Fibroblast of mammary gland (primary cell): ENCODE data around the gene CUL4B.
"Not testable (repeated sequence)": the region's sequence is repeated elsewhere in the genome, so short reads cannot be mapped to it uniquely, and the experiment has no call there.

ENCODE experiments used
- DNase-seq: peaks from one replicate; pipeline ENCODE4 v3.0.0-alpha.2; 2010; ENCODE audit warnings: low read depth
- H3K4me3 ChIP-seq: 2 replicates; pipeline ENCODE4 v1.5.1; 2011; ENCODE audit warnings: low read depth, mild to moderate bottlenecking, low read length, moderate library complexity; ENCODE audit not compliant: control insufficient read depth
- TF ChIP-seq, protein P1 (sequence below): conservative IDR thresholded peaks from 2 replicates; pipeline ENCODE4 v1.5.1; 2011; ENCODE audit warnings: low read depth, low read length, inconsistent platforms; ENCODE audit not compliant: control insufficient read depth, insufficient read depth

The CUL4B gene

DNA sequence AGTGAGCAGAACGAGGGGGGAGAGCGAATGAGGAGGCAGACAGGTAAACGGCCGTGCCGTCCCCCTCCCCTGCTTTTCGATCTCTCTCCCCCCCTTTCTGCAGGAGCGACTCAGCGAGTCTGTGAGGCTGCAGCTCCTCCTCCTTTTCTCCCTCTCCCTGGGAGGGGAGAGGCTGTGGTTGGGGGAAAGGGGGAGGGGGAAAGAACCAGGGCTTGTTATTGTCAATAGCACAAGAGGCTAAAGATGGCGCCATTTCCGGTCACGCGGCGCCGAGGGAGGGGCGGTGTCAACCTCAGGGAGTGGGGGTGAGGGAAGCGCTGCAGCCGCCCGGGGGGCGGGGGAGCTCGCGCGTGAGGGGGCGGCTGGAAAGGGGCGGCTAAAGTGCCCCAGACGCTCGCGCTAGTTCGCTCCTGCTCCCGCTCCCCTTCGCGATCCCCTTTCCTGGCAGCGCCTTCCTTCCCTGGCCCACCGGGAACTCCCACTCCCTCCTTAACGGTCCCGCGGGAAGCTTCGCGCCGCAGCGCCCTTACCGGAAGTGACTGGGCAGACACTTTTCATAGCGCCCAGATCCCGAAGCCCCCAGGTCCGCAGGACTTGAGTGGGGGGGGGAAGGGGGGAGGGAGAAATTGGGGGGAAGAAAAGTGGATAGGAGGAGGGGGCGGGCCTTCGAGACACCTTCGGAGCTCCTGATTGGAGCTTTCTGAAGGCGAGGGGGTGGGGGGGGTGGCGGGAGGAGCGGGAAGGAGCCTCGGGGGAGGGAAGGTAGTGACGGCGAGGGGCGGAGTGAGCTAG lies at the start of gene CUL4B:
TSS of gene CUL4B (minus strand) at position 121 of the 792 bp plus-strand sequence. CDS start 324 bp downstream, outside the sequence.
- peak within 1 kb of the TSS; percentile 63 for H3K4me3 ChIP-seq
- peak; percentile 93 for DNase-seq
- TF ChIP-seq, protein P1, sequence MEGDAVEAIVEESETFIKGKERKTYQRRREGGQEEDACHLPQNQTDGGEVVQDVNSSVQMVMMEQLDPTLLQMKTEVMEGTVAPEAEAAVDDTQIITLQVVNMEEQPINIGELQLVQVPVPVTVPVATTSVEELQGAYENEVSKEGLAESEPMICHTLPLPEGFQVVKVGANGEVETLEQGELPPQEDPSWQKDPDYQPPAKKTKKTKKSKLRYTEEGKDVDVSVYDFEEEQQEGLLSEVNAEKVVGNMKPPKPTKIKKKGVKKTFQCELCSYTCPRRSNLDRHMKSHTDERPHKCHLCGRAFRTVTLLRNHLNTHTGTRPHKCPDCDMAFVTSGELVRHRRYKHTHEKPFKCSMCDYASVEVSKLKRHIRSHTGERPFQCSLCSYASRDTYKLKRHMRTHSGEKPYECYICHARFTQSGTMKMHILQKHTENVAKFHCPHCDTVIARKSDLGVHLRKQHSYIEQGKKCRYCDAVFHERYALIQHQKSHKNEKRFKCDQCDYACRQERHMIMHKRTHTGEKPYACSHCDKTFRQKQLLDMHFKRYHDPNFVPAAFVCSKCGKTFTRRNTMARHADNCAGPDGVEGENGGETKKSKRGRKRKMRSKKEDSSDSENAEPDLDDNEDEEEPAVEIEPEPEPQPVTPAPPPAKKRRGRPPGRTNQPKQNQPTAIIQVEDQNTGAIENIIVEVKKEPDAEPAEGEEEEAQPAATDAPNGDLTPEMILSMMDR: no peak

DNA sequence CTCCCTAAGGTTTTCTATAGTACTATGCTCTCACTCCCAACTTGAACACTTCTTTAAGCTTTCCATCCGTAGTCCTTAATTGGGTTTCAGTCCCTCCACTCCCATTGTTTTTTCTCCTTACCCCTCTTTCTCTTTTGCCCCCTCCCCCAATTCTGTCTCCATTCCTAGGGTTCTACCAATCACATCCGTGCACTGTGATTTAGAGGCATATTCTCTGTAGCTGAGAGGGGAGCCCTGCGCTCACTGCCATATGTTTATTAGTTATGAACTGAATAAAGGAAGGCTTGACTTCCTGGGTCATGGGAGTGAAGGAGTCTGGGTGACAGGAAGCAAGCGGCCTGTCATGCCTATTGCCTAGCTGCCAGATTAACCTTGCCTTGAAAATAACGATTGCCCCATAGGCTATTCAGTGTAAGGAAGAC lies 43.6 kb upstream of the CUL4B start:
- H3K4me3 ChIP-seq: peak overlapping the region; percentile 78
- TF ChIP-seq, protein P1: no peak
- DNase-seq: peak; percentile 64

DNA sequence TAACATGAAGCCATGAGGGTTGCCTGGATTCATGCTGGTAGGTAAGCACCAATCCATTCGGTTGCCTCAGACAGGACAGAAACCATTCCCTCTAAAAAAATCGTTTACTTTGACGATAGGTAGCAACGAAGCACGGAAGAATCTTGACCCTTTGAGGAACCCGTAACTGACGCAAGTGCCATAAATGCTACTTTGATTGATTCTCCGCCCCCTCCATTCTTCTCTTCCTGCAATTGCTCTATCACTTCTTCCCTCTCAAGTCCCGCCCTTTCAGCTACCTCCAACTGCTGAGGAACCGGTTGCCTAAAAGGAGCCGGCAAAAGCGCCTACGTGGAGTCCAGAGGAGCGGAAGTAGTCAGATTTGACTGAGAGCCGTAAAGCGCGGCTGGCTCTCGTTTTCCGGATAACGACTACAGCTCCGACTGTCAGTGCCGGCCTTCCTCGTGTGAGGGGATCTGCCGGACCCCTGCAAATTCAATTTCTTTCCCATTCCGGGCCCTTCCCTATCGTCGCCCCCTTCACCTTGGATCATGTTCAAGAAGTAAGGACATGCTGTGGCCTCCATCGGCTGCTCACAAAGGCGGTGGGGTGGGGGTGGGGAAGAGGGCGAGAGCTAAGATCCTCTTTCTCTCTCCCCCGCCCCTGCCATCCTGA lies 43.1 kb upstream of the CUL4B start, which contains the start of gene MCTS1:
TSS of gene MCTS1 (plus strand) at position 395 of the 654 bp plus-strand sequence. CDS start at position 531, 136 bp downstream.
- DNase-seq: peak; percentile 96
- H3K4me3 ChIP-seq: peak within 1 kb of the TSS; percentile 78
- TF ChIP-seq, protein P1: no peak

DNA sequence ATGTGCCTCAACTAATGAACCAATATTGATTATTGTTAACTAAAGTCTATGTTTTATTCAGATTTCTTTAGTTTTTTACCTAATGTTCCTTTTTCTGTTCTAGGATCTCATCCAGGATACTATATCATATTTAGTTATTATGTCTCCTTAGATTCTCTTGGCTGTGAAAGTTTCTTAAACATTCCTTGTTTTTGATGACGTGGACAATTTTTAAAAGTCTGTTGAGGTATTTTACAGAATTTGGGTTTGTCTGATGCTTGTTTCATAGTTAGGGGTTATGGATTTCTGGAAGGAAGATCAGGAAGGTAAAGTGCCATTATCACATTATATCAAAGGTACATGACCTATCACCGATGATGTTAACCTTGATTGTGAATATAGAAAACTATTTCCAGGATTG lies 24.9 kb upstream of the CUL4B start:
- no peak overlapping the region for H3K4me3 ChIP-seq
- TF ChIP-seq, protein P1: no peak
- no peak for DNase-seq

DNA sequence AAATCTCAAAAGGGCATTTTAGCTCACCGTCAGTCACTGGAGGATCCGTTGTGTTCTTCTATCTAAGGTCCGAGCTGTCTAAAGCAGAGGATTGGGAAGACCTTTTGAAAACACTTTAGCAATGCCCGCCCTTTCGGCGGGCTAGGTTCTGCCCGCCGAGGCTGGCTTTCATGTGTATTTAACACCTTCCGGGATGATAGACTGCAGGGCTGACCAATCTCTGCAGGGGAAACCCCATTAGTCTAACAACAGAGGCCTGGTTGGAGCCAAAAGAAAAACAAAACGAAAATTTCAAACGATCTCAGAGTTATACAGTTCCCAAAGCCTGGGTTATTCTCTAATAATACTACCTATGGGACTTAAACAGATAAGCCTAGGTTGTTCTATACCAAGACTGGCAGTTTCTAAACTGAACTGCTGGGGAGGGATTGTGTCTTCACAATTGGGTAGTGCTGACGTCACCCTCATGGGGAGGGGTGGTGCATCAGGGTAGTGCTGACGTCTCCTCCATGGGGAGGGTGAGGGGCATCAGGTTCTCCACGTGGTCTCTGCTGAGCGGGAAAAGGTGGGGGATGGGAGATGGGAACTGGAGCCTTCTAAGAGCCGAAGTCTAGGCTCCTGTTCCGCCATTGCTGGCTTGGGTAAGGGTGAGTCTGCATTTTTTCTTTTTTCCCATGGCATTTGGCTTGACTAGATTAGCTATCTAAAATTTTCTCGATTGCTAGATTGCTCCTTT lies 14.8 kb upstream of the CUL4B start:
- DNase-seq: no peak
- TF ChIP-seq, protein P1: no peak
- no peak overlapping the region for H3K4me3 ChIP-seq

DNA sequence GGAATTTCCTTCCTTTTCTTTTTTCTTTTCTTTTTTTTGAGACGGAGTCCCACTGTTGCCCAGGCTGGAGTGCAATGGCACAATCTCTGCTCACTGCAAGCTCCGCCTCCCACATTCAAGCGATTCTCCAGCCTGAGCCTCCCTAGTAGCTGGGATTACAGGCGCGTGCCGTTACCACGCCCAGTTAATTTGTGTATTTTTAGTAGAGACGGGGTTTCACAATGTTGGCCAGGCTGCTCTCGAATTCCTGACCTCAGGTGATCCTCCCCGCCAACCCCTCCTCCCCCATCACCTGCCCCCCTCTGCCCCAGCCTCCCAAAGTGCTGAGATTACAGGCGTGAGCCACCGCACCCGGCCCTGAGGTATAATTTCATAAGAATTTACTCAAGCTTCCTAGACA lies 13.0 kb upstream of the CUL4B start:
- H3K4me3 ChIP-seq: not testable (repeated sequence)

More for the DNA sequence above, 13.0 kb upstream of the CUL4B start:
- DNase-seq: not testable (repeated sequence)
